GM23338 (cell line): ENCODE data around the gene SCG5.

Experiments
- CREB1 ChIP-seq: fragments of 250-450 bp; sonication (Bioruptor Pico); IDR thresholded peaks from 2 replicates; pipeline ENCODE4 v1.5.0; 2020; ENCODE audit warnings: low read depth, mild to moderate bottlenecking, moderate library complexity
- CTCF ChIP-seq, 2 experiments: fragments of 200-600 bp in 1 of 2; sonication (generic) in 1 of 2; conservative IDR thresholded peaks; 2 replicates each; pipeline versions ENCODE4 v1.5.1 to v1.6.1; 2016 to 2017; ENCODE audit warnings: antibody characterized with exemption in 2 of 2, low read depth in 2 of 2, mild to moderate bottlenecking in 2 of 2, moderate library complexity in 1 of 2
- EZH2 ChIP-seq: fragments of 200-600 bp; sonication (generic); IDR thresholded peaks from one replicate; pipeline ENCODE4 v1.8.0; 2017; ENCODE audit warnings: antibody characterized with exemption, mild to moderate bottlenecking, low read depth; ENCODE audit not compliant: unreplicated experiment
- EZH2phosphoT487 ChIP-seq: fragments of 200-600 bp; sonication (generic); IDR thresholded peaks from one replicate; pipeline ENCODE4 v1.8.1; 2018; ENCODE audit warnings: antibody characterized with exemption; ENCODE audit not compliant: unreplicated experiment
- POLR2AphosphoS5 ChIP-seq: IDR thresholded peaks from 2 replicates; pipeline ENCODE4 v1.6.1; 2016; ENCODE audit warnings: antibody characterized with exemption, low read depth
- REST ChIP-seq: IDR thresholded peaks from one replicate; pipeline ENCODE4 v1.6.1; 2018; ENCODE audit warnings: antibody characterized with exemption; ENCODE audit not compliant: unreplicated experiment
- STAT1 ChIP-seq: IDR thresholded peaks from one replicate; pipeline ENCODE4 v1.6.1; 2016; ENCODE audit warnings: antibody characterized with exemption; ENCODE audit not compliant: unreplicated experiment
- ZNF114 ChIP-seq: fragments of 250-450 bp; sonication (Bioruptor Pico); IDR thresholded peaks from 2 replicates; pipeline ENCODE4 v1.5.0; 2020; ENCODE audit warnings: mild to moderate bottlenecking, moderate library complexity
- ZNF462 ChIP-seq: fragments of 250-450 bp; sonication (Bioruptor Pico); IDR thresholded peaks from 2 replicates; pipeline ENCODE4 v1.5.0; 2020; ENCODE audit warnings: mild to moderate bottlenecking, moderate library complexity

DNA sequence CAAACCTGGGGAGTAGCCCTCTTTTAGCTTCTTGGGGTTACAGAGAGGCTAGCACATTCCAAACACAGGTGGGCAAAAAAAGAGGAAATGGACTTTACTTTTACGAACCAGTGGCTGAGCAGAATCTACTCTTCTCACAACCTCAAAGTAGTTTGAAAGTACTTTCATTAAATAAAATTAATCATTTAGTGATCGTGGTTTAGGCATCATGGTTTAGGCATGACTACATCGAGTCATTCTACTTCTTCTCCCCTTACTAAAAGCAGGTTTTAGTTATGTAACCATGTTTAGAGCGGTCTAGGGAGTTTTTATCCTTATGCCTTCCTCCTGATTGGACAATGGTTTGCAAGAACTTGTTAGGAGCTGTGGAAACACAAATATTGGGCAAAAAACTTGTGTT is 73.8 kb downstream of the SCG5 start:
- TF ChIP-seq EZH2 (no peak), CTCF (conservative IDR thresholded peaks at IDR 0.05; ENCODE audit: low read depth in 2 of 2) (no peak), POLR2AphosphoS5 (no peak), EZH2phosphoT487 (no peak), REST (no peak), STAT1 (no peak), CREB1 (CRISPR knock-in tag) (no peak), ZNF114 (CRISPR knock-in tag) (no peak), ZNF462 (CRISPR knock-in tag) (no peak)
